CD4-positive, alpha-beta T cell treated with Interleukin-4 for 1 hour (primary cell): Measurements from ENCODE around the gene COL27A1.

Experiments used
- DNase-seq, 2 donors: peaks; one replicate each; pipeline ENCODE4 v3.0.0-alpha.2; 2020 to 2022

COL27A1 gene

DNA sequence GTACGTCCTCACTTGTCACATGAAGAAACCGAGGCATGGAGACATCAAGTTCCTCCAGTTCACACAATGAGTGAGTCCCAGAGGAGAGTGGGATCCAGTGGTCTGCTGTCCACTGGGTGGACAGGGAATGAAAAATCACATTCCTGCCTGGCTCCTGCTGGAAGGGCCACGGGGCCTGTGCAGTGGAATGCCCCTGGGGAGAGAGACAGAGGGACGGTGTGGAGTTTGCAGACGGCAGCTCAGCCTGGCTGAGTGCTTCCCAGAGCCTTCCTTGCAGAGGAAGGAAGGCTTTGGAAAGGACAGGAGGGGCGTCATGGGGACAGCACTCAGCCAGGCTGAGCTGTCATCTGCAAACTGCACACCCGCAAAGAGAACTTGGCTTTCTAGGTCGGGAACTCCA lies 74.7 kb downstream of the COL27A1 start:
- DNase-seq: no peak

- DNase-seq: no peak
These were observed 75.9 kb downstream of the COL27A1 start for GRCh38 chr9:114231273-114231672.

DNA sequence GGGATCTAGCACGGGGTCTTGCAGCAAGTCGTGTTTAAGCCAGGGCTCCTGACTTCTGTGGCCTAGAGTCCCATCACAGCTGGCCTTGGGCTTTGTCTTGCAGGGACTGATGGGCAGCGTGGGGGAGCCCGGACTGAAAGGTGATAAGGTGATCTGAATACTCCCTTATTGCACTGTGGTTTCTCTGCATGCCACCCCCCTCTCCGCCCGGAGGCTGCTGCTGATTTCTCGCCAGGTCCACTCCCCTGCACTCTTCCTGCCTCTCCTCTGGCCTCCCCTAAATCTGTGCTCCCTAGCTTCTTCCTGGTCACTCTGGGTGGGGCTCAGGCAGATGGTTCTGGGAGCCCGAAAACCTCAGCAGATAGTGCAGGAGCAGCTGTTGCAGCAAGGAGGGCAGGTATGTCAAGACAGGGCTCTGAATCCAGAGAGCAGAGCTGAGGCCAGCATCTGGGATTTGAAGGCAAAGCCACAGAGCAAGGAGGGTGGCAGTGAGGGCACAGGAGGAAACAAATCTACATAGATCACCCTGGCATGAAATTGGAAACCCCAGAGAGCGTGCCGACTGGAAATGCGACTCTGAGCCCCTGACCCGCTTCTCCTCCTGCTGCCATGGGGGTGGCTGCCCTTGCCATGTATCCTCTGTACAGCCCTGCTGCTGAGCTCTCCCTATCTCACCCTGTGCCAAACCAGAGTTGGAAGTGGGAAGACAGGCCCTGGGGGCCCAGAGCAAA lies 76.5 kb downstream of the COL27A1 start:
- DNase-seq: no peak

- DNase-seq: no peak
These were observed 78.3 kb downstream of the COL27A1 start for GRCh38 chr9:114233491-114234185.

DNA sequence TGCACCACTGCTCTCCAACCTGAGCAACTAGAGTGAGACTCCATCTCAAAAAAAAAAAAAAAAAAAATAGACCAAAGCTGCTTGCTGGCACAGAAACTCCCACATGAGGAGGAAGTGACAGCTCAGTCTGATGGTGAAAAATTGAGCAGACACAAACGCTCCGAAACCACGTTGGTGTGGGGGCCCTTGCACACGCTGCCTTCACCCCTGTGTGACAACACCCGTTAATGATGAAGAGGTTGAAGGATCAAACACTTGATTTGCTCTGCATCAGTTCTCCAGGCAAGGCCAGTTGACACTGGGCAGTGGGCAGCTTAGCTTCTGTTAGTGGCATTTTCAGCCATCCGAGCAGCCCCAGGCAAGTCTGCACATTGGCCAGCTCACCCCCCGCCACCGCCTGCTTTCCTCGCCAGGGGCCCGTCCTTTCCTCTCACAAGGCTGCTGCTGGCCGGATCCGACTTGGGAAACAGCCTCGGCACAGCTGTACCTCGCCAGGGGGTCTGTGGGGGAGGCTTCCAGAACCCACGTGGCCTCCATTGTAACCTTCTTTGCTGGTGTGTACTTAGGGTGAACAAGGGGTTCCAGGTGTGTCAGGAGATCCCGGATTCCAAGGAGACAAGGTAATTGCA lies 79.8 kb downstream of the COL27A1 start:
- no peak for DNase-seq

GRCh38 chr9:114236391-114237138 lies 81.2 kb downstream of the COL27A1 start:
- DNase-seq: no peak

DNA sequence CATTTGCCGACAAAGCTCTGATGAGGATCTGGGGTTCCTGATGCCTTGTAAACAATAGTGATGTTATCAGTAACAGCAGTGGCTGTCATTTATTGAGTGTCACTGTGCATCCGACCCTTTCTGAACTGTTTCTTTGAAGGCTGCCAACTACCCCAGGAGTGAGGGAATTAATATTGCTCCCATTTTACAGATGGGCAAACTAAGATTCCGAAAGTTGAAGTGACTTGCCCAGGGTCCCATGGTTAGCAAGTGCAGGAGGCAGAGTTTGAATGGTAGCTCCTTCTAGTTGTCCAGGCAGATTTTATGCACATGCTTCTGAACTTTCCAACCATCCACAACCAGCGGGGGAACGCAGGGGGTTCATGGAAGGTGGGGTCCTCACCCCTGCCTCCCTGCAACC lies 81.9 kb downstream of the COL27A1 start:
- no peak for DNase-seq

DNA sequence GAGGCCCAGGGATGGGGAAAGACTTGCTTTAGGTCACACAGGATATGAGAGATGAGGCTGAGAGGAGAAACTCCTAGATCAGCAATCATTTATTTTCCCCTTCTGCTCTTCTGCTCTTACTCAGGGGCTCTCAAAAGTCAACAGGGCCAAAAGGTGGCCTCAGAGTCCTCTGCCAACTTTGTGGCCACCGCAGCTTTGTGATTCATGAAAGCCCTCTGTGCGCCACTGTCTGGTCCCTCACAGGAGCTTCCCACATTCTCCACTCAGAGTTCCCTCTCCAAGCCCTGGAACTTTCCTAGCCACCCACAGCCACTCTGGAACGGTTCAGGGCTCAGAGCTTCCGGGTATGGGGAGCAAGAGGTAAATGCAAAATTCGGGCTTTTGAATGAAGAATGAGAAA lies 82.4 kb downstream of the COL27A1 start:
- DNase-seq: no peak

DNA sequence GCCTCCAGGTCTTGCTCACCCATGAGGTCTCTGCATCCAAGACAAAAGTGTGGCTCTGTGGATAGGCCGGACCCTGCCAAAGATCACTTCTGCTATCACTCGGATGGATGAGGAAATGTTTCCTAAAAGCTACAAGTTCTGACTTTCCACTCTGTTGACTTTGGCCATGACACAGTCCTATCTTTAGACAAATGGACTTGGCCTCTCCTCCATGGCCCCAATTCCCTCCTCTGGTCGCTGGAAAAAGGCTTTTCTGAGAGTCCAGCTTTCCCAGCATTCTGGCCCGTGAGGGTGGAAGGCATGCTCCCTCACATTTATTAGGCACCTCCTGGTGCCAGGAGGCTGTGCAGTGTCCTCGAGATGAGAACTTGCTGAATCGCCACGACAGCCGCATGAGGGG lies 83.1 kb downstream of the COL27A1 start:
- DNase-seq: no peak

GRCh38 chr9:114238891-114239875 lies 83.8 kb downstream of the COL27A1 start:
- no peak for DNase-seq

DNA sequence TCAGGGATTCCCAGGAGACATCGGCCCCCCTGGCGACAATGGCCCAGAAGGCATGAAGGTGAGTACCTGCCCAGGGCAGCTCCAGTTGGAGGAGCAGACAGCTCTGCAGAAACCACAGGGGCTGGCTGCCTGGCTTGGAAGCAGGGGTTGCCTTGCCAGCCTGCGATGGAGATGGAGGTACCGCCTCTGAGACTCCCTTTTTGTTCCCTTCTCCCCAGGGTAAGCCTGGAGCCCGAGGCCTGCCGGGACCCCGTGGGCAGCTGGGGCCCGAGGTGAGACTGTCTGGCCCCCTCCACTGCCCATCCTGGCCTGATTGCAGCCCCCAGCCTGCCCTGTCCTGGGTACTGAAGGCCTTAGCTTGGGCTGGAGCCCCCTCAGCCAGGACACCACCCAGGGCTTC lies 84.9 kb downstream of the COL27A1 start:
- DNase-seq: no peak

GRCh38 chr9:114240647-114241558 lies 85.6 kb downstream of the COL27A1 start:
- no peak for DNase-seq

GRCh38 chr9:114242837-114243236 lies 87.5 kb downstream of the COL27A1 start:
- DNase-seq: no peak

DNA sequence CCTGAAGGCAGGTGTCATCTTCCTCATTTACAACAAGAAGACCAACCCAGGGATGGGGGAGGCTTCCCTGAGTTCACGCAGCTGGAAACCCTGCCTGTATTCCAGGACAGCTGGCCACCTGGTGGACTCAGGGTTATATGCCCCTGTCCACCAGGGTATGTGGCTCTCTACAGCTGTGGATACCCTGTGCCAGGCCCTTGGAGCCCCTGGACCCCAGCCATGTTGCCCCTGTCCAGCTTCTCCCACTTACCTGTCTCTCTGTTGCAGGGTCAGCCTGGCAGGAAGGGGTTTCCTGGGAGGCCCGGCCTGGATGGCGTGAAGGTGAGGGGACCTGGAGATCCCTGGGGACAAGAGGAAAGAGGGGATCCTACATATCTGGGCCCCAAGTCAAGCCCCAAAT lies 87.9 kb downstream of the COL27A1 start:
- no peak for DNase-seq

DNA sequence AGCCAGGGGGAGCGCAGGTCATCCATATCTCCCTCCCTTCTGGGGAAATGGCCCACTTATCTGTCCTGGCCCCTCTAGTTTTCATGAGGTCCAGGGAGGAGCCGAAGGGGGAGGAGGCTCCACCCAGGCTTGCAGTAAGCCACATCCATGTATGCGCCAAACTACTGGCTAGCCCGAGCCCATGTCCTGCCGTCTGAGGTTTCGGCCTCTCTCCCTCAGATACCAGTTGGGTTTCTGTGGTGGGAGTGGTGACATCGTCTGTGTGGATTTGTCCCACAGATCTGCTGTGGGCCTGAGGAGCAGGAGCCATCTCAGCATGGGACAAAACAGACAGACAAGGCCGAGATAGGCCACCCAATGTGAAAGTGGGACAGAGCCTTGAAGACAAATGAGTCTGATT lies 89.2 kb downstream of the COL27A1 start:
- no peak for DNase-seq

- no peak for DNase-seq
These were observed 91.2 kb downstream of the COL27A1 start for GRCh38 chr9:114246558-114246957.

DNA sequence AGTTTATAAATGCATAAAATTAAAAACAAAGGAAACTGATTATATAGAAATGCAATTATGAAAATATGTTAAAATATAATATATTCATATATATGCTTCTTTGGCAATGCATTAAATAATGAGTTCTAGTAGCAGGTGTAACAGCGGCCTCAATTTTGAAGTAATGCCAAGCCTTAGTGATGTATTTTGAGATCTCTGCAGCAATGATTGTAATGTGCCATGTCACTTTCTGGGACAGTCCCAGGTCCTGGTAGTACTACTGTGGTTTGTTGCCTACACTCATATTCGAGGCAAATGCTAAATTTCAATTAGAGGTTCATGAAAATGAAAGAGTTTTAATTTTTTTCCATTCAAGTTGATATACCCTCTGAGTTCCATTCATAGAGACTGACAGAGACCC lies 91.7 kb downstream of the COL27A1 start:
- no peak for DNase-seq

- DNase-seq: no peak
These were observed 92.2 kb downstream of the COL27A1 start for GRCh38 chr9:114247491-114247890.

GRCh38 chr9:114248299-114248707 lies 93.0 kb downstream of the COL27A1 start:
- no peak for DNase-seq

- DNase-seq: no peak
These were observed 94.3 kb downstream of the COL27A1 start for GRCh38 chr9:114249424-114250234.
